OCI-LY1 (cell line): ENCODE results near the gene TRAPPC10.
"Not testable (repeated sequence)": the region's sequence is repeated elsewhere in the genome, so short reads cannot be mapped to it uniquely, and the experiment has no call there.

Experiments
- H2AFZ ChIP-seq: fragments of 200-600 bp; sonication (generic), shearing (Covaris generic); 2 replicates; pipeline ENCODE4 v1.6.0; 2014; ENCODE audit warnings: antibody characterized with exemption, mild to moderate bottlenecking, low read length
- H3F3A ChIP-seq: fragments of 200-600 bp; sonication (generic), shearing (Covaris generic); 2 replicates; pipeline ENCODE4 v1.6.0; 2014; ENCODE audit warnings: mild to moderate bottlenecking, antibody characterized with exemption, low read length, moderate library complexity; ENCODE audit not compliant: insufficient read depth
- H3K27ac ChIP-seq: fragments of 200-600 bp; sonication (generic); 2 replicates; pipeline ENCODE4 v1.5.1; 2014; ENCODE audit warnings: low read length, mixed run types, mild to moderate bottlenecking, low read depth; ENCODE audit not compliant: poor library complexity, severe bottlenecking
- H3K27me3 ChIP-seq: fragments of 200-600 bp; sonication (generic); 2 replicates; pipeline ENCODE4 v1.6.0; 2014; ENCODE audit warnings: antibody characterized with exemption, mild to moderate bottlenecking, low read length, moderate library complexity; ENCODE audit not compliant: insufficient read depth
- H3K36me3 ChIP-seq: fragments of 200-600 bp; sonication (generic); 2 replicates; pipeline ENCODE4 v1.6.1; 2014; ENCODE audit warnings: mild to moderate bottlenecking, antibody characterized with exemption, low read length, moderate library complexity, mixed read lengths; ENCODE audit not compliant: insufficient read depth
- H3K4me1 ChIP-seq: fragments of 200-600 bp; sonication (generic); 2 replicates; pipeline ENCODE4 v1.5.1; 2014; ENCODE audit warnings: mild to moderate bottlenecking, low read length, moderate library complexity; ENCODE audit not compliant: insufficient read depth, severe bottlenecking
- H3K4me2 ChIP-seq: fragments of 200-600 bp; sonication (generic), shearing (Covaris generic); 2 replicates; pipeline ENCODE4 v1.6.1; 2014; ENCODE audit warnings: low read length
- H3K4me3 ChIP-seq: fragments of 200-600 bp; sonication (generic); 2 replicates; pipeline ENCODE4 v1.5.1; 2014; ENCODE audit warnings: low read length, low read depth, mild to moderate bottlenecking, mixed read lengths; ENCODE audit not compliant: poor library complexity, severe bottlenecking
- H3K79me2 ChIP-seq: fragments of 200-600 bp; shearing (Covaris generic); 2 replicates; pipeline ENCODE4 v1.6.1; 2016; ENCODE audit warnings: mixed run types, low read length, mixed read lengths; ENCODE audit not compliant: insufficient read depth
- H3K9ac ChIP-seq: fragments of 200-600 bp; sonication (generic), shearing (Covaris generic); 2 replicates; pipeline ENCODE4 v1.6.1; 2014; ENCODE audit warnings: mild to moderate bottlenecking, low read length, mixed read lengths
- H3K9me2 ChIP-seq: fragments of 200-600 bp; sonication (generic), shearing (Covaris generic); 2 replicates; pipeline ENCODE4 v1.6.1; 2014; ENCODE audit warnings: low read depth, mild to moderate bottlenecking, low read length, mixed read lengths
- H3K9me3 ChIP-seq: fragments of 200-600 bp; shearing (Covaris generic); 2 replicates; pipeline ENCODE4 v1.6.1; 2014; ENCODE audit warnings: low read length, mixed read lengths
- H4K20me1 ChIP-seq: fragments of 200-600 bp; sonication (generic), shearing (Covaris generic); 2 replicates; pipeline ENCODE4 v1.6.0; 2016; ENCODE audit warnings: mild to moderate bottlenecking, low read length; ENCODE audit not compliant: insufficient read depth

Gene TRAPPC10

DNA sequence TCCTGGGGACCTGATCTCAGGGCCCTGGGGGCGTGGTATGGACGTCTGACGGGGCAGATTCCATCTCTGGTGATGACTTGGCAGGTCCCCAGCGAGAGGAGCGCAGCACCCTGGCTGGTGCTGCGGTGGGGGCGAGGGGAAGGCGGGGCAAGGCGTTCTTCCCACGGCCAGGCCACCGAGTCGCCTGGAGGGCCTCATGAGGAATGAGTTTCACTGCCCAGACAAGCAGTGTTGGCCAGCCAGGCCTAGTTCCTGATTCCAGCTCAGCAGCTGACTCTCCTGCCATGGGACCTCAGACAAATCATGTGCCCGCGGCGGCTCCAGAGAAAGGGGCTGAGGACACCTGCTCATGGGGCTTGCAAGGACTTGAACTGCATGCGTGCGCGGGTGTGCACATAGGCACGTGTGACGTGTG lies 142.7 kb downstream of the TRAPPC10 start:
- H3K9ac ChIP-seq, H3K4me3 ChIP-seq, H3K36me3 ChIP-seq, H3K9me3 ChIP-seq, H4K20me1 ChIP-seq, H3K79me2 ChIP-seq, H2AFZ ChIP-seq, H3K27me3 ChIP-seq, H3K27ac ChIP-seq, H3K4me1 ChIP-seq, H3K4me2 ChIP-seq, H3K9me2 ChIP-seq, H3F3A ChIP-seq: not testable (repeated sequence)

DNA sequence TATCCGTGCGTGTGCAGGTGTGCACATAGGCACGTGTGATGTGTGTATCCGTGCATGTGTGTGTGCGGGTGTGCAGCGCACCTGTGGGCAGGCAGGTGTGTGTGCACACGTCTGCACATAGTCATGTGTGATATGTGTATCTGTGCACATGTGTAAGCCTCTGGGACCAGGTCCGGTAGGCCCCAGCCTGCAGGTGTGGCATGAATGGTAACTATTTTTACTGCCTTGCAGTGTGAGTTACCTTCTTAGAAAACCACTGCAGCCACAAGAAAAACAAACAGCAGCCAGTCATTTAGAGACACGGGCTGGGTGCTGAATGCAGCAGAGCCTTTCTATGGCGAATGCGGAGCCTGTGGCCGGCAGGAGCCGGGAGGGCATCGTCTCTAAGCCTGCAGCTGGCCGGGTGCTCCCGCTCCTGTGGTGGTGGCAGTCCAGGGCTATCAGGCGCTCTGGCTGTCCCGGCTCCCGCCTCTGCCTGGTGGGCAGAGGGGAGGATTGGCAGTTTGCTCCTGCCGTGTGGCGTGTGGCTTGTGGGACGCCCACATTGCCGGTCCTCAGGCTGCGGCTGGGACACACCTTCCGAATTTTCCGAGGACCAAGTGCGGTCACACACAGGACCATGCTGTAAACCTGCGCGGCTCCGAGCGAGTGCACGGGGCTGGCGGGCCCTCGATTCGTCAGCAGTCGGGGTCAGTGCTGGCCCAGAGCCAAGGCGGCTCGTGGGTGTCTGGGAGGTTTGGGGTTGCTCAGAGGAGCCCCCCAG lies 143.3 kb downstream of the TRAPPC10 start:
- not testable (repeated sequence) for H3K9me3 ChIP-seq

GRCh38 chr21:44155994-44156380 lies 143.9 kb downstream of the TRAPPC10 start:
- not testable (repeated sequence) for H3K79me2 ChIP-seq, H3K4me2 ChIP-seq, H3K27ac ChIP-seq, H3K36me3 ChIP-seq, H3F3A ChIP-seq, H4K20me1 ChIP-seq, H3K4me1 ChIP-seq, H3K27me3 ChIP-seq, H3K9me2 ChIP-seq, H3K4me3 ChIP-seq, H3K9me3 ChIP-seq, H3K9ac ChIP-seq, H2AFZ ChIP-seq

More for the DNA sequence above, 143.3 kb downstream of the TRAPPC10 start:
- not testable (repeated sequence) for H3K36me3 ChIP-seq, H4K20me1 ChIP-seq, H3K9ac ChIP-seq, H3K79me2 ChIP-seq, H3K4me2 ChIP-seq, H3F3A ChIP-seq, H3K27me3 ChIP-seq, H3K4me3 ChIP-seq, H3K27ac ChIP-seq, H3K9me2 ChIP-seq, H2AFZ ChIP-seq, H3K4me1 ChIP-seq
